GM12878 (cell line): Measurements from ENCODE around the gene ANK3. TPM values are rescaled to one million over a fixed set of nuclear protein-coding genes. Genes with fewer than 3 reads are reported as not detected.

Source experiments
- ATAC-seq: fragments of 200-7000 bp; cut with Tn5 transposase; 3 replicates; pipeline ENCODE4 v1.9.1; 2020; ENCODE audit warnings: mild to moderate bottlenecking, moderate library complexity
- BruUV-seq: library from RNA; stranded (reverse); fragments of 400-500 nt; replicated peaks from 2 replicates; lab custom pipeline; 2021; lab: Mats Ljungman, UMichigan
- CTCF ChIA-PET: fragments of 300-600 bp; sonication (Branson Sonifier 250); formaldehyde crosslinking; extraction: SDS; loops from one replicate; lab custom pipeline; 2021; ENCODE audit warnings: inconsistent platforms; lab: Yijun Ruan, JAX
- POLR2A ChIA-PET: fragments of 350-600 bp; formaldehyde crosslinking; extraction: SDS; loops from one replicate; lab custom pipeline; 2021; ENCODE audit warnings: inconsistent platforms; lab: Charles Lee
- RAD21 ChIA-PET: fragments of 300-600 bp; sonication (Branson Sonifier 250); formaldehyde crosslinking; loops from one replicate; lab custom pipeline; 2023; ENCODE audit warnings: antibody characterized with exemption; ENCODE audit not compliant: unreplicated experiment; lab: Charles Lee
- SMC1A ChIA-PET: fragments of 300-600 bp; sonication (Branson Sonifier 250); formaldehyde crosslinking; loops from one replicate; lab custom pipeline; 2023; ENCODE audit not compliant: unreplicated experiment, uncharacterized antibody; lab: Charles Lee
- DNase-seq: peaks from one replicate; pipeline ENCODE4 v3.0.0-alpha.2; 2011; ENCODE audit warnings: low read depth, low spot score
- FAIRE-seq: peaks from 3 replicates; lab custom pipeline; 2011; peaks lifted over from hg19 to GRCh38; lab: Jason Lieb, UNC
- H2AFZ ChIP-seq: 2 replicates; pipeline ENCODE4 v1.6.0; 2011; ENCODE audit warnings: low read depth, low read length, control low read depth; ENCODE audit not compliant: control insufficient read depth
- H3K27ac ChIP-seq: 2 replicates; pipeline ENCODE4 v1.5.1; 2011; ENCODE audit warnings: control low read depth; ENCODE audit not compliant: control insufficient read depth, insufficient read depth
- H3K27me3 ChIP-seq, 2 experiments: replicated peaks in 1 of 2; 2 replicates each; pipeline versions ENCODE4 v1.6.0 to v1.6.1; 2011; ENCODE audit warnings: low read length in 1 of 2; ENCODE audit not compliant: control insufficient read depth in 2 of 2, insufficient read depth in 2 of 2
- H3K36me3 ChIP-seq, 2 experiments: 2 replicates each; pipeline ENCODE4 v1.5.1; 2011; ENCODE audit warnings: low read length in 1 of 2; ENCODE audit not compliant: control insufficient read depth in 2 of 2, insufficient read depth in 2 of 2
- H3K4me1 ChIP-seq: 2 replicates; pipeline ENCODE4 v1.6.1; 2011; ENCODE audit warnings: mild to moderate bottlenecking, low read length, moderate library complexity, mixed read lengths; ENCODE audit not compliant: control insufficient read depth, insufficient read depth
- H3K4me2 ChIP-seq: 2 replicates; pipeline ENCODE4 v1.6.0; 2011; ENCODE audit warnings: control low read depth; ENCODE audit not compliant: control insufficient read depth, insufficient read depth
- H3K4me3 ChIP-seq: fragments of 200-600 bp; sonication (generic); 2 replicates; pipeline ENCODE4 v1.5.1; 2016
- H3K79me2 ChIP-seq: 2 replicates; pipeline ENCODE4 v1.6.0; 2011; ENCODE audit warnings: low read length; ENCODE audit not compliant: control insufficient read depth, insufficient read depth
- H3K9ac ChIP-seq: 2 replicates; pipeline ENCODE4 v1.8.0; 2011; ENCODE audit warnings: low read length, control low read depth, mixed read lengths; ENCODE audit not compliant: control insufficient read depth, insufficient read depth
- H3K9me3 ChIP-seq: replicated peaks from 3 replicates; pipeline ENCODE4 v1.5.1; 2011; ENCODE audit warnings: mild to moderate bottlenecking, low read length; ENCODE audit not compliant: control insufficient read depth, insufficient read depth
- H4K20me1 ChIP-seq: 2 replicates; pipeline ENCODE4 v1.6.0; 2011; ENCODE audit not compliant: control insufficient read depth, insufficient read depth
- CUX1 ChIP-seq: IDR thresholded peaks from 2 replicates; pipeline ENCODE4 v1.6.1; 2012; ENCODE audit warnings: improper control_type of control experiment, low read depth, low read length; ENCODE audit not compliant: insufficient replicate concordance
- NFYB ChIP-seq: IDR thresholded peaks from 2 replicates; pipeline ENCODE4 v1.6.1; 2011; ENCODE audit warnings: low read depth, mild to moderate bottlenecking, low read length, improper control_type of control experiment, moderate library complexity; ENCODE audit not compliant: insufficient read depth
- PML ChIP-seq: IDR thresholded peaks from 2 replicates; pipeline ENCODE4 v1.6.1; 2012; ENCODE audit warnings: low read length, inconsistent platforms
- POLR2AphosphoS5 ChIP-seq: IDR thresholded peaks from 2 replicates; pipeline ENCODE4 v1.6.1; 2011; ENCODE audit warnings: mild to moderate bottlenecking, low read length, inconsistent platforms
- POU2F2 ChIP-seq: IDR thresholded peaks from 3 replicates; pipeline ENCODE4 v1.6.1; 2011; ENCODE audit warnings: low read depth, mild to moderate bottlenecking, low read length, borderline replicate concordance
- SIN3A ChIP-seq: IDR thresholded peaks from 2 replicates; pipeline ENCODE4 v1.6.1; 2012; ENCODE audit warnings: low read depth, low read length, improper control_type of control experiment
- SPI1 ChIP-seq: IDR thresholded peaks from 2 replicates; pipeline ENCODE4 v1.6.1; 2011; ENCODE audit warnings: low read depth, mild to moderate bottlenecking, low read length, moderate library complexity, borderline replicate concordance; ENCODE audit not compliant: insufficient read depth
- SREBF1 ChIP-seq: IDR thresholded peaks from 2 replicates; pipeline ENCODE4 v1.6.1; 2012; ENCODE audit warnings: mild to moderate bottlenecking, low read length
- TARDBP ChIP-seq: IDR thresholded peaks from 2 replicates; pipeline ENCODE4 v1.6.1; 2016; ENCODE audit warnings: borderline replicate concordance
- ZNF384 ChIP-seq: IDR thresholded peaks from 2 replicates; pipeline ENCODE4 v1.6.1; 2012; ENCODE audit warnings: low read depth, mild to moderate bottlenecking, low read length, improper control_type of control experiment, borderline replicate concordance
- WGBS: methylation state at CpG from one replicate; pipeline ENCODE4 v1.1.6; 2016; ENCODE audit warnings: low lambda C conversion rate; ENCODE audit not compliant: insufficient replicate concordance, insufficient coverage; ENCODE audit errors: missing lambda C conversion rate; 5-methylcytosine and 5-hydroxymethylcytosine counted together
- in situ Hi-C: fragments of 300-500 bp; cut with MboI; formaldehyde crosslinking; loops from 9 replicates; pipeline ENCODE4 v1.14.3; 2018; ENCODE audit warnings: mixed read lengths
- intact Hi-C: fragments of 100-400 bp; cut with micrococcal nuclease; formaldehyde crosslinking; loops from one replicate; pipeline ENCODE4 v1.14.2; 2022; ENCODE audit not compliant: unreplicated experiment
- polyA plus RNA-seq, 11 experiments: library from polyadenylated mRNA; depleted of rRNA in 4 of 11; unstranded in 6 of 11; stranded (reverse) in 5 of 11; fragments of >200 nt; fragmentation: Nextera tagmentation in 4 of 11; fragmentation: Illumina TruSeq in 1 of 11; extraction: Ambion mirVana in 4 of 11; extraction: Trizol in 1 of 11; gene quantifications; 1 replicate in 1 of 11; 2 replicates in 10 of 11; pipeline versions ENCODE4 v1.2.1 to v1.2.3, GENCODE V29; 2011 to 2016; ENCODE audit warnings: inconsistent platforms in 2 of 11, missing spikeins in 2 of 11, low read depth in 1 of 11
- total RNA-seq, 4 experiments: library from RNA; depleted of rRNA in 3 of 4; stranded (reverse); fragments of >200 nt in 3 of 4; fragmentation: Illumina TruSeq in 1 of 4; extraction: Trizol in 1 of 4; gene quantifications; 2 replicates each; pipeline versions ENCODE4 v1.2.1 to v1.2.3, GENCODE V29; 2013 to 2021

Gene ANK3
- total and polyA plus RNA-seq, 10 of the 15 experiments (the other 5 are each of a cell fraction or from before 2014, with no cell fraction given): 0.06 to 0.82 (median 0.20) TPM; not detected in 2

GRCh38 chr10:60142736-60143135, 246.9 kb downstream of the ANK3 start:
- H3K79me2 ChIP-seq: no peaks in the 10 kb centered on the region
- ChIA-PET RAD21 (no interaction called here), CTCF (no interaction called here), POLR2A (no interaction called here), SMC1A (no interaction called here)
- intact Hi-C loops: no loop called here
- no peak overlapping the region for H3K9ac ChIP-seq
- WGBS: 5% methylated on average over 1 of the region's 1 CpG
- no peak overlapping the region for H3K4me2 ChIP-seq
- in situ Hi-C loops: no loop called here
- no peak for FAIRE-seq
- ATAC-seq: no peak
- no peak for DNase-seq
- TF ChIP-seq SREBF1 (no peak), SPI1 (no peak), PML (no peak), ZNF384 (no peak), NFYB (no peak), TARDBP (no peak), POLR2AphosphoS5 (no peak), POU2F2 (no peak), CUX1 (no peak), SIN3A (no peak)
- TF ChIP-seq, all 136 proteins: peak for 0
- Histone ChIP-seq H2AFZ (no peak overlapping the region), H4K20me1 (no peaks in the 10 kb centered on the region), H3K27me3 (no peaks in the 10 kb centered on the region; a peak in 1 of 4 replicates), H3K36me3 (no peaks in the 10 kb centered on the region), H3K27ac (no peak overlapping the region), H3K4me3 (no peak overlapping the region), H3K4me1 (no peaks in the 10 kb centered on the region), H3K9me3 (no peaks in the 10 kb centered on the region)
- no TSS peak for BruUV-seq
